HepG2 (cell line): ENCODE data around the gene KLF16. TPM values are rescaled to one million over a fixed set of nuclear protein-coding genes. Genes with fewer than 3 reads are reported as not detected.
A peak's percentile ranks its signal among the peaks of the same experiment; 100 is the strongest.

Source experiments
- ARHGAP35 ChIP-seq: sonication (generic); formaldehyde crosslinking; IDR thresholded peaks from 2 replicates; pipeline ENCODE4 v1.9.0; 2022; ENCODE audit warnings: mild to moderate bottlenecking, inconsistent platforms, moderate library complexity, missing genetic modification reagents, borderline replicate concordance
- ARID2 ChIP-seq: sonication (generic); formaldehyde crosslinking; IDR thresholded peaks from 2 replicates; pipeline ENCODE4 v1.8.1; 2022; ENCODE audit warnings: mild to moderate bottlenecking, missing genetic modification reagents, borderline replicate concordance
- ESRRA ChIP-seq: sonication (generic); formaldehyde crosslinking; IDR thresholded peaks from 2 replicates; pipeline ENCODE4 v1.5.1; 2020; ENCODE audit warnings: mild to moderate bottlenecking, low read depth, missing genetic modification reagents
- GABPA ChIP-seq, 2 experiments: IDR thresholded peaks; 2 replicates each; pipeline ENCODE4 v1.6.1; 2011 to 2016; ENCODE audit warnings: low read depth in 2 of 2, low read length in 1 of 2, missing biosample characterization in 1 of 2, missing genetic modification characterization in 1 of 2
- GABPB1 ChIP-seq: IDR thresholded peaks from 2 replicates; pipeline ENCODE4 v1.6.1; 2016; ENCODE audit warnings: mild to moderate bottlenecking, missing genetic modification reagents, moderate library complexity, missing compliant biosample characterization
- IKZF5 ChIP-seq: IDR thresholded peaks from 2 replicates; pipeline ENCODE4 v1.6.1; 2018; ENCODE audit warnings: missing genetic modification reagents, mild to moderate bottlenecking, missing compliant biosample characterization
- NFE2L1 ChIP-seq: sonication (generic); formaldehyde crosslinking; IDR thresholded peaks from 2 replicates; pipeline ENCODE4 v1.4.0; 2020; ENCODE audit warnings: missing genetic modification reagents, mild to moderate bottlenecking, borderline replicate concordance
- PCBP2 ChIP-seq: fragments of 200-400 bp; formaldehyde crosslinking; optimal IDR thresholded peaks from 2 replicates; pipeline ENCODE3; 2018; ENCODE audit warnings: low read length, low read depth; ENCODE audit not compliant: poor library complexity, severe bottlenecking
- POLR2G ChIP-seq: fragments of 200-400 bp; formaldehyde crosslinking; IDR thresholded peaks from 2 replicates; pipeline ENCODE4 v1.6.1; 2018; ENCODE audit warnings: mild to moderate bottlenecking, low read depth, low read length, moderate library complexity
- RORA ChIP-seq: sonication (generic); formaldehyde crosslinking; IDR thresholded peaks from 2 replicates; pipeline ENCODE4 v1.5.0; 2020; ENCODE audit warnings: mild to moderate bottlenecking, missing genetic modification reagents, moderate library complexity
- SAFB2 ChIP-seq: sonication (generic); formaldehyde crosslinking; IDR thresholded peaks from 2 replicates; pipeline ENCODE4 v1.5.1; 2020; ENCODE audit warnings: missing genetic modification reagents, low read depth, mild to moderate bottlenecking, borderline replicate concordance
- SPEN ChIP-seq: sonication (generic); formaldehyde crosslinking; IDR thresholded peaks from 2 replicates; pipeline ENCODE4 v1.5.1; 2020; ENCODE audit warnings: low read depth, mild to moderate bottlenecking, missing genetic modification reagents
- TEAD2 ChIP-seq: sonication (generic); formaldehyde crosslinking; IDR thresholded peaks from 2 replicates; pipeline ENCODE4 v1.9.0; 2021; ENCODE audit warnings: missing genetic modification reagents
- TOE1 ChIP-seq: sonication (generic); formaldehyde crosslinking; IDR thresholded peaks from 2 replicates; pipeline ENCODE4 v1.4.0; 2020; ENCODE audit warnings: mild to moderate bottlenecking, missing genetic modification reagents
- ZFX ChIP-seq: sonication (generic); formaldehyde crosslinking; IDR thresholded peaks from 2 replicates; pipeline ENCODE4 v1.4.0; 2020; ENCODE audit warnings: mild to moderate bottlenecking, low read depth, missing genetic modification reagents, moderate library complexity
- ZMYM2 ChIP-seq: sonication (generic); formaldehyde crosslinking; IDR thresholded peaks from 2 replicates; pipeline ENCODE4 v1.8.0; 2022; ENCODE audit warnings: mild to moderate bottlenecking, missing genetic modification reagents
- ZNF276 ChIP-seq: sonication (generic); formaldehyde crosslinking; IDR thresholded peaks from 2 replicates; pipeline ENCODE4 v1.4.0; 2020; ENCODE audit warnings: mild to moderate bottlenecking, low read depth, missing genetic modification reagents
- ZNF34 ChIP-seq: sonication (generic); formaldehyde crosslinking; IDR thresholded peaks from 2 replicates; pipeline ENCODE4 v1.4.0; 2020; ENCODE audit warnings: mild to moderate bottlenecking, missing genetic modification reagents, borderline replicate concordance
- ZNF550 ChIP-seq: sonication (generic); formaldehyde crosslinking; IDR thresholded peaks from 2 replicates; pipeline ENCODE4 v1.4.0; 2020; ENCODE audit warnings: mild to moderate bottlenecking, missing genetic modification reagents, borderline replicate concordance
- ZNF580 ChIP-seq: IDR thresholded peaks from 2 replicates; pipeline ENCODE4 v1.6.1; 2016; ENCODE audit warnings: low read depth, borderline replicate concordance
- ZNF652 ChIP-seq: IDR thresholded peaks from 2 replicates; pipeline ENCODE4 v1.6.1; 2016; ENCODE audit warnings: low read depth, borderline replicate concordance
- ZXDC ChIP-seq: sonication (generic); formaldehyde crosslinking; IDR thresholded peaks from 2 replicates; pipeline ENCODE4 v1.5.0; 2020; ENCODE audit warnings: mild to moderate bottlenecking, missing genetic modification reagents
- polyA plus RNA-seq, 8 experiments: library from polyadenylated mRNA; depleted of rRNA in 3 of 8; stranded (reverse) in 7 of 8; unstranded in 1 of 8; fragments of >200 nt; fragmentation: Illumina TruSeq in 4 of 8; extraction: Trizol in 4 of 8; gene quantifications; 2 replicates each; pipeline versions ENCODE4 v1.2.1 to v1.2.3, GENCODE V29; 2011 to 2016; ENCODE audit warnings: low read depth in 4 of 8, missing spikeins in 1 of 8, mixed read lengths in 1 of 8; ENCODE audit not compliant: insufficient read depth in 1 of 8
- total RNA-seq, 5 experiments: library from RNA; depleted of rRNA; stranded (reverse); fragments of >200 nt; fragmentation: Illumina TruSeq; extraction: Trizol; gene quantifications; 2 replicates each; pipeline ENCODE4 v1.2.3, GENCODE V29; 2016; ENCODE audit warnings: low read depth in 1 of 5

Gene KLF16
- total and polyA plus RNA-seq, 2 of the 13 experiments (the other 11 are each of a cell fraction or from before 2014, with no cell fraction given) = 3.5 to 6.7 TPM

- no peak for TF ChIP-seq ZXDC
- TF ChIP-seq ZNF580 = no peak; the same call in 1 of the 2 replicates
- peak; percentile 86 for TF ChIP-seq GABPB1 (CRISPR knock-in tag)
- TF ChIP-seq ARHGAP35 (CRISPR knock-in tag) = no peak
- TF ChIP-seq ESRRA (CRISPR knock-in tag) = 0 out of 2 replicates have a peak, but pooled peaks have one; percentile 40
- no peak for TF ChIP-seq TOE1 (CRISPR knock-in tag)
- no peak for TF ChIP-seq ZNF652 (CRISPR knock-in tag)
- peak; percentile 68 for TF ChIP-seq SPEN (CRISPR knock-in tag)
- TF ChIP-seq ARID2 (CRISPR knock-in tag) = no peak
- TF ChIP-seq POLR2G = no peak; the same call in 1 of the 2 replicates
- TF ChIP-seq ZMYM2 = 0 out of 2 replicates have a peak, but pooled peaks have one; percentile 30
- 0 out of 2 replicates have a peak, but pooled peaks have one; percentile 58 for TF ChIP-seq SAFB2
- no peak for TF ChIP-seq PCBP2
- TF ChIP-seq IKZF5 (CRISPR knock-in tag) = no peak
- no peak for TF ChIP-seq RORA (CRISPR knock-in tag)
- TF ChIP-seq GABPA (IDR thresholded peaks at IDR 0.05; ENCODE audit: low read depth, low read length) = no peak
- TF ChIP-seq GABPA (CRISPR knock-in tag; IDR thresholded peaks at IDR 0.05; ENCODE audit: low read depth) = no peak
- no peak for TF ChIP-seq ZNF550 (CRISPR knock-in tag)
- TF ChIP-seq ZNF276 (CRISPR knock-in tag) = no peak
- TF ChIP-seq ZNF34 (CRISPR knock-in tag) = no peak
- no peak; the same call in 1 of the 2 replicates for TF ChIP-seq ZFX (CRISPR knock-in tag)
- no peak for TF ChIP-seq TEAD2 (CRISPR knock-in tag)
- no peak for TF ChIP-seq NFE2L1
These were observed 14.8 kb downstream of the KLF16 start, which contains the start of gene REXO1 (continued) for GRCh38 chr19:1848399-1849131.
